GM12878 (cell line): ENCODE data around the gene ATXN1.

Experiments
- CBX5 ChIP-seq: sonication (generic); IDR thresholded peaks from 2 replicates; pipeline ENCODE4 v1.6.1; 2016; ENCODE audit warnings: low read depth, moderate library complexity, mild to moderate bottlenecking, inconsistent platforms
- POLR2A ChIP-seq: IDR thresholded peaks from 2 replicates; pipeline ENCODE4 v1.6.1; 2011; ENCODE audit warnings: low read depth, mild to moderate bottlenecking, low read length
- POLR2AphosphoS5 ChIP-seq: IDR thresholded peaks from 2 replicates; pipeline ENCODE4 v1.6.1; 2011; ENCODE audit warnings: mild to moderate bottlenecking, low read length, inconsistent platforms
- RB1 ChIP-seq: fragments of 450-650 bp; formaldehyde crosslinking; IDR thresholded peaks from 2 replicates; pipeline ENCODE4 v1.6.1; 2017; ENCODE audit warnings: mild to moderate bottlenecking, borderline replicate concordance
- SKIL ChIP-seq: fragments of 450-650 bp; IDR thresholded peaks from 2 replicates; pipeline ENCODE4 v1.6.1; 2017; ENCODE audit warnings: mild to moderate bottlenecking, low read depth, inconsistent platforms; ENCODE audit not compliant: poor library complexity, severe bottlenecking
- TCF3 ChIP-seq: IDR thresholded peaks from 2 replicates; pipeline ENCODE4 v1.6.1; 2012; ENCODE audit warnings: low read depth, mild to moderate bottlenecking, low read length, borderline replicate concordance; ENCODE audit not compliant: insufficient read depth

GRCh38 chr6:16272201-16272600, 489.1 kb downstream of the ATXN1 start:
- TF ChIP-seq POLR2A (no peak), RB1 (no peak), CBX5 (no peak), SKIL (no peak), POLR2AphosphoS5 (no peak), TCF3 (no peak)
